SK-N-SH (cell line): ENCODE measurements around the gene SMC1A. TPM values are rescaled to one million over a fixed set of nuclear protein-coding genes. Genes with fewer than 3 reads are reported as not detected.

Experiments
- CTCF ChIA-PET: fragments of 300-600, 350-600 bp; formaldehyde crosslinking; extraction: SDS; loops from one replicate; lab custom pipeline; 2021; lab: Yijun Ruan, JAX
- POLR2A ChIA-PET: fragments of 350-600 bp; sonication (Branson Sonifier 250); formaldehyde crosslinking; extraction: SDS; loops from one replicate; lab custom pipeline; 2020; ENCODE audit warnings: antibody characterized with exemption, inconsistent platforms; lab: Yijun Ruan, JAX
- DNase-seq: peaks from one replicate; pipeline ENCODE4 v3.0.0; 2012
- H2AFZ ChIP-seq: fragments of 200-600 bp; sonication (generic); 2 replicates; pipeline ENCODE4 v1.8.1; 2016; ENCODE audit warnings: antibody characterized with exemption, mild to moderate bottlenecking, low read depth
- H3F3A ChIP-seq: fragments of 200-600 bp; sonication (generic); replicated peaks from 2 replicates; pipeline ENCODE3; 2016; ENCODE audit warnings: antibody characterized with exemption, mild to moderate bottlenecking; ENCODE audit not compliant: insufficient read depth
- H3K27ac ChIP-seq, 2 experiments: fragments of 200-500 bp in 1 of 2; fragments of 200-600 bp in 1 of 2; sonication (Bioruptor generic) in 1 of 2; sonication (generic), shearing (Covaris generic) in 1 of 2; 2 replicates each; pipeline versions ENCODE4 v1.5.1 to v1.6.1; 2014 to 2016; ENCODE audit warnings: low read depth in 2 of 2, inconsistent platforms in 1 of 2, low read length in 1 of 2, mild to moderate bottlenecking in 1 of 2, mixed read lengths in 1 of 2
- H3K27me3 ChIP-seq: fragments of 200-600 bp; sonication (generic), shearing (Covaris generic); 2 replicates; pipeline ENCODE4 v1.6.1; 2016; ENCODE audit warnings: mixed run types; ENCODE audit not compliant: insufficient read depth
- H3K36me3 ChIP-seq, 2 experiments: fragments of 200-500 bp in 1 of 2; fragments of 200-600 bp in 1 of 2; sonication (Bioruptor generic) in 1 of 2; sonication (generic) in 1 of 2; replicated peaks in 1 of 2; 2 replicates each; pipeline versions ENCODE3 to v1.5.1; 2014 to 2016; ENCODE audit warnings: low read length in 1 of 2, mild to moderate bottlenecking in 1 of 2; ENCODE audit not compliant: insufficient read depth in 2 of 2, control insufficient read depth in 1 of 2
- H3K4me1 ChIP-seq, 2 experiments: fragments of 200-500 bp in 1 of 2; fragments of 200-600 bp in 1 of 2; sonication (Bioruptor generic) in 1 of 2; sonication (generic), shearing (Covaris generic) in 1 of 2; 2 replicates each; pipeline versions ENCODE4 v1.5.1 to v1.6.1; 2014 to 2016; ENCODE audit warnings: low read depth in 1 of 2, low read length in 1 of 2, mixed run types in 1 of 2; ENCODE audit not compliant: insufficient read depth in 2 of 2, control insufficient read depth in 1 of 2
- H3K4me2 ChIP-seq: fragments of 200-600 bp; sonication (generic), shearing (Covaris generic); 2 replicates; pipeline ENCODE4 v1.6.1; 2017; ENCODE audit warnings: mixed run types
- H3K4me3 ChIP-seq, 2 experiments: fragments of 200-500 bp in 1 of 2; fragments of 200-600 bp in 1 of 2; sonication (Bioruptor generic) in 1 of 2; sonication (generic), shearing (Covaris generic) in 1 of 2; 2 replicates each; pipeline versions ENCODE4 v1.5.1 to v1.8.1; 2014 to 2016; ENCODE audit warnings: low read depth in 2 of 2, inconsistent platforms in 1 of 2, low read length in 1 of 2, mild to moderate bottlenecking in 1 of 2, mixed read lengths in 1 of 2, moderate library complexity in 1 of 2
- H3K79me2 ChIP-seq: fragments of 200-600 bp; sonication (generic); 2 replicates; pipeline ENCODE4 v1.8.1; 2017; ENCODE audit warnings: mild to moderate bottlenecking; ENCODE audit not compliant: insufficient read depth
- H3K9ac ChIP-seq: fragments of 200-600 bp; sonication (generic); 2 replicates; pipeline ENCODE4 v1.6.1; 2017; ENCODE audit warnings: mixed run types
- H3K9me2 ChIP-seq: fragments of 200-600 bp; sonication (generic); 2 replicates; pipeline ENCODE4 v1.6.1; 2017; ENCODE audit warnings: mixed run types
- H3K9me3 ChIP-seq: fragments of 200-600 bp; sonication (generic); 2 replicates; pipeline ENCODE4 v1.6.1; 2017; ENCODE audit warnings: mixed run types, mild to moderate bottlenecking, moderate library complexity
- H4K20me1 ChIP-seq: fragments of 200-600 bp; sonication (generic); 2 replicates; pipeline ENCODE4 v1.6.1; 2017; ENCODE audit warnings: mild to moderate bottlenecking, mixed run types; ENCODE audit not compliant: insufficient read depth
- CHD2 ChIP-seq: fragments of 150-350 bp; IDR thresholded peaks from 2 replicates; pipeline ENCODE4 v1.6.1; 2018; ENCODE audit warnings: low read length; ENCODE audit not compliant: partially characterized antibody
- ELF1 ChIP-seq: IDR thresholded peaks from 2 replicates; pipeline ENCODE4 v1.4.0; 2012
- EP300 ChIP-seq, 2 experiments: IDR thresholded peaks; 2 replicates each; pipeline versions ENCODE4 v1.4.0 to v1.6.1; 2012; ENCODE audit warnings: borderline replicate concordance in 1 of 2, low read depth in 1 of 2, low read length in 1 of 2
- FOXM1 ChIP-seq: IDR thresholded peaks from 2 replicates; pipeline ENCODE4 v1.4.0; 2012; ENCODE audit warnings: low read depth, mild to moderate bottlenecking
- GABPA ChIP-seq: IDR thresholded peaks from 2 replicates; pipeline ENCODE4 v1.4.0; 2012; ENCODE audit warnings: low read depth, mild to moderate bottlenecking
- GATA2 ChIP-seq: sonication (generic); formaldehyde crosslinking; IDR thresholded peaks from 2 replicates; pipeline ENCODE4 v1.5.0; 2020; ENCODE audit warnings: mild to moderate bottlenecking, missing genetic modification reagents
- POLR2AphosphoS5 ChIP-seq: IDR thresholded peaks from 2 replicates; pipeline ENCODE4 v1.6.1; 2012; ENCODE audit warnings: low read depth, low read length
- RCOR1 ChIP-seq: fragments of 150-350 bp; IDR thresholded peaks from 2 replicates; pipeline ENCODE4 v1.6.1; 2017; ENCODE audit warnings: antibody characterized with exemption, low read length
- RFX5 ChIP-seq: IDR thresholded peaks from 2 replicates; pipeline ENCODE4 v1.6.1; 2012; ENCODE audit warnings: mild to moderate bottlenecking, improper control_type of control experiment, low read length
- RXRA ChIP-seq: IDR thresholded peaks from 2 replicates; pipeline ENCODE4 v1.4.0; 2012; ENCODE audit warnings: low read depth, mild to moderate bottlenecking, borderline replicate concordance
- SMC3 ChIP-seq: IDR thresholded peaks from 2 replicates; pipeline ENCODE4 v1.6.1; 2012; ENCODE audit warnings: low read depth, low read length, improper control_type of control experiment
- YY1 ChIP-seq: IDR thresholded peaks from 2 replicates; pipeline ENCODE4 v1.4.0; 2012; ENCODE audit warnings: low read depth, mild to moderate bottlenecking
- WGBS: methylation state at CpG from one replicate; pipeline ENCODE4 v1.1.6; 2017; ENCODE audit warnings: low lambda C conversion rate; 5-methylcytosine and 5-hydroxymethylcytosine counted together
- polyA plus RNA-seq, 3 experiments: library from polyadenylated mRNA; depleted of rRNA; stranded (reverse); fragments of >200 nt; gene quantifications; 2 replicates each; pipeline ENCODE4 v1.2.3, GENCODE V29; 2012
- TF ChIP-seq, protein P1 (sequence below): IDR thresholded peaks from 2 replicates; pipeline ENCODE4 v1.4.0; 2012; ENCODE audit warnings: low read depth, borderline replicate concordance
- TF ChIP-seq, protein P2 (sequence below): fragments of 200-600 bp; sonication (generic); IDR thresholded peaks from 2 replicates; pipeline ENCODE4 v1.6.1; 2017; ENCODE audit warnings: antibody characterized with exemption, mild to moderate bottlenecking, moderate library complexity
- TF ChIP-seq, protein P3 (sequence below): IDR thresholded peaks from 2 replicates; pipeline ENCODE4 v1.4.0; 2012; ENCODE audit warnings: low read depth
- TF ChIP-seq, protein P4 (sequence below): IDR thresholded peaks from 2 replicates; pipeline ENCODE4 v1.6.1; 2012; ENCODE audit warnings: mild to moderate bottlenecking, low read depth, low read length, moderate library complexity

The SMC1A gene
- polyA plus RNA-seq, 1 of the 3 experiments (the other 2 are of a cell fraction) = 34.6 TPM

DNA sequence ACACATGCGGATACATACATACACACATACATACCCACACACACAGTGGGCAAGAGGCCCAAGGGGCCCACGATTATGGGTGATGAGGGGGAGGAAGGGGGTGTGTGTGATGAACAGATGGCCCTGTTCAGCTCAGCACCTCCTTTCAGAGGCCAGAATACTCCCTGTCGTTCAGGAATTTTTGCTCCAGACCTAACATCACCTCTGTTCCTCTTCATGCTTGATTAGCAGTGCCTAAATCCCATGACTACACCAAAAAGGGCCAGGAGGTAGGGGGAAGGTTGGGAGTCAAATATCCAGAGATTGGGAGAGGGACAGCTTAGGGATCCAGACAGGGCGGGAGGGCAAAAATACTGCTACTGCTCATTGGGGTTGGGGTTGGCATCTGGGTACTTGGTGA, 42.7 kb downstream of the SMC1A start:
- H3K4me3 ChIP-seq = no peak overlapping the region
- H3K4me2 ChIP-seq = no peak overlapping the region
- POLR2A ChIA-PET = no interaction called here
- H3K9me3 ChIP-seq = no peaks in the 10 kb centered on the region
- H2AFZ ChIP-seq = no peak overlapping the region
- TF ChIP-seq RFX5 (no peak), RCOR1 (no peak), RXRA (no peak), EP300 (IDR thresholded peaks at IDR 0.05; ENCODE audit: borderline replicate concordance in 1 of 2, low read depth in 1 of 2, low read length in 1 of 2) (no peak), CHD2 (no peak), YY1 (no peak), GATA2 (CRISPR knock-in tag) (no peak), POLR2AphosphoS5 (no peak), SMC3 (no peak), GABPA (no peak), ELF1 (no peak), FOXM1 (no peak)
- TF ChIP-seq, protein P1, sequence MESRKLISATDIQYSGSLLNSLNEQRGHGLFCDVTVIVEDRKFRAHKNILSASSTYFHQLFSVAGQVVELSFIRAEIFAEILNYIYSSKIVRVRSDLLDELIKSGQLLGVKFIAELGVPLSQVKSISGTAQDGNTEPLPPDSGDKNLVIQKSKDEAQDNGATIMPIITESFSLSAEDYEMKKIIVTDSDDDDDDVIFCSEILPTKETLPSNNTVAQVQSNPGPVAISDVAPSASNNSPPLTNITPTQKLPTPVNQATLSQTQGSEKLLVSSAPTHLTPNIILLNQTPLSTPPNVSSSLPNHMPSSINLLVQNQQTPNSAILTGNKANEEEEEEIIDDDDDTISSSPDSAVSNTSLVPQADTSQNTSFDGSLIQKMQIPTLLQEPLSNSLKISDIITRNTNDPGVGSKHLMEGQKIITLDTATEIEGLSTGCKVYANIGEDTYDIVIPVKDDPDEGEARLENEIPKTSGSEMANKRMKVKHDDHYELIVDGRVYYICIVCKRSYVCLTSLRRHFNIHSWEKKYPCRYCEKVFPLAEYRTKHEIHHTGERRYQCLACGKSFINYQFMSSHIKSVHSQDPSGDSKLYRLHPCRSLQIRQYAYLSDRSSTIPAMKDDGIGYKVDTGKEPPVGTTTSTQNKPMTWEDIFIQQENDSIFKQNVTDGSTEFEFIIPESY = no peak
- TF ChIP-seq, protein P2, sequence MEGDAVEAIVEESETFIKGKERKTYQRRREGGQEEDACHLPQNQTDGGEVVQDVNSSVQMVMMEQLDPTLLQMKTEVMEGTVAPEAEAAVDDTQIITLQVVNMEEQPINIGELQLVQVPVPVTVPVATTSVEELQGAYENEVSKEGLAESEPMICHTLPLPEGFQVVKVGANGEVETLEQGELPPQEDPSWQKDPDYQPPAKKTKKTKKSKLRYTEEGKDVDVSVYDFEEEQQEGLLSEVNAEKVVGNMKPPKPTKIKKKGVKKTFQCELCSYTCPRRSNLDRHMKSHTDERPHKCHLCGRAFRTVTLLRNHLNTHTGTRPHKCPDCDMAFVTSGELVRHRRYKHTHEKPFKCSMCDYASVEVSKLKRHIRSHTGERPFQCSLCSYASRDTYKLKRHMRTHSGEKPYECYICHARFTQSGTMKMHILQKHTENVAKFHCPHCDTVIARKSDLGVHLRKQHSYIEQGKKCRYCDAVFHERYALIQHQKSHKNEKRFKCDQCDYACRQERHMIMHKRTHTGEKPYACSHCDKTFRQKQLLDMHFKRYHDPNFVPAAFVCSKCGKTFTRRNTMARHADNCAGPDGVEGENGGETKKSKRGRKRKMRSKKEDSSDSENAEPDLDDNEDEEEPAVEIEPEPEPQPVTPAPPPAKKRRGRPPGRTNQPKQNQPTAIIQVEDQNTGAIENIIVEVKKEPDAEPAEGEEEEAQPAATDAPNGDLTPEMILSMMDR = no peak
- TF ChIP-seq, protein P3, sequence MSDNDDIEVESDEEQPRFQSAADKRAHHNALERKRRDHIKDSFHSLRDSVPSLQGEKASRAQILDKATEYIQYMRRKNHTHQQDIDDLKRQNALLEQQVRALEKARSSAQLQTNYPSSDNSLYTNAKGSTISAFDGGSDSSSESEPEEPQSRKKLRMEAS = no peak
- TF ChIP-seq, protein P4, sequence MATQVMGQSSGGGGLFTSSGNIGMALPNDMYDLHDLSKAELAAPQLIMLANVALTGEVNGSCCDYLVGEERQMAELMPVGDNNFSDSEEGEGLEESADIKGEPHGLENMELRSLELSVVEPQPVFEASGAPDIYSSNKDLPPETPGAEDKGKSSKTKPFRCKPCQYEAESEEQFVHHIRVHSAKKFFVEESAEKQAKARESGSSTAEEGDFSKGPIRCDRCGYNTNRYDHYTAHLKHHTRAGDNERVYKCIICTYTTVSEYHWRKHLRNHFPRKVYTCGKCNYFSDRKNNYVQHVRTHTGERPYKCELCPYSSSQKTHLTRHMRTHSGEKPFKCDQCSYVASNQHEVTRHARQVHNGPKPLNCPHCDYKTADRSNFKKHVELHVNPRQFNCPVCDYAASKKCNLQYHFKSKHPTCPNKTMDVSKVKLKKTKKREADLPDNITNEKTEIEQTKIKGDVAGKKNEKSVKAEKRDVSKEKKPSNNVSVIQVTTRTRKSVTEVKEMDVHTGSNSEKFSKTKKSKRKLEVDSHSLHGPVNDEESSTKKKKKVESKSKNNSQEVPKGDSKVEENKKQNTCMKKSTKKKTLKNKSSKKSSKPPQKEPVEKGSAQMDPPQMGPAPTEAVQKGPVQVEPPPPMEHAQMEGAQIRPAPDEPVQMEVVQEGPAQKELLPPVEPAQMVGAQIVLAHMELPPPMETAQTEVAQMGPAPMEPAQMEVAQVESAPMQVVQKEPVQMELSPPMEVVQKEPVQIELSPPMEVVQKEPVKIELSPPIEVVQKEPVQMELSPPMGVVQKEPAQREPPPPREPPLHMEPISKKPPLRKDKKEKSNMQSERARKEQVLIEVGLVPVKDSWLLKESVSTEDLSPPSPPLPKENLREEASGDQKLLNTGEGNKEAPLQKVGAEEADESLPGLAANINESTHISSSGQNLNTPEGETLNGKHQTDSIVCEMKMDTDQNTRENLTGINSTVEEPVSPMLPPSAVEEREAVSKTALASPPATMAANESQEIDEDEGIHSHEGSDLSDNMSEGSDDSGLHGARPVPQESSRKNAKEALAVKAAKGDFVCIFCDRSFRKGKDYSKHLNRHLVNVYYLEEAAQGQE = no peak
- H3F3A ChIP-seq = no peaks in the 10 kb centered on the region
- peaks cover 0 to 4% of the 10 kb centered on the region in 2 experiments; a peak in 1 of 4 replicates for H3K4me1 ChIP-seq
- WGBS = 87% methylated on average over 4 of the region's 4 CpGs
- no peak for DNase-seq
- H3K79me2 ChIP-seq = no peaks in the 10 kb centered on the region
- no peaks in the 10 kb centered on the region for H4K20me1 ChIP-seq
- no peak overlapping the region for H3K27ac ChIP-seq
- no peaks in the 10 kb centered on the region for H3K27me3 ChIP-seq
- CTCF ChIA-PET = interaction anchor here (1.0 to 1.7 kb wide), 4 partner anchors 15 to 68 kb away, joined by 3 to 6 read pairs (median 4); no protein-coding TSS in a partner anchor
- peaks cover 23 to 67% of the 10 kb centered on the region in 2 experiments for H3K36me3 ChIP-seq
- H3K9ac ChIP-seq = no peak overlapping the region
- H3K9me2 ChIP-seq = no peaks in the 10 kb centered on the region
